OCI-M1 (cell line): ENCODE data around the gene ZCCHC24.
A peak's percentile ranks its signal among the peaks of the same experiment; 100 is the strongest.

Source experiments
- DNase-seq: peaks from one replicate; lab custom pipeline; 2025; lab: John Stamatoyannopoulos, UW

The ZCCHC24 gene

GRCh38 chr10:79383974-79384606 lies 61.3 kb downstream of the ZCCHC24 start:
- DNase-seq: no peak

- DNase-seq: no peak
Observed at GRCh38 chr10:79382491-79382941, 62.9 kb downstream of the ZCCHC24 start.

GRCh38 chr10:79381804-79382221 lies 63.6 kb downstream of the ZCCHC24 start:
- DNase-seq: no peak

- DNase-seq: no peak
Observed at GRCh38 chr10:79380946-79381721, 64.3 kb downstream of the ZCCHC24 start.

DNA sequence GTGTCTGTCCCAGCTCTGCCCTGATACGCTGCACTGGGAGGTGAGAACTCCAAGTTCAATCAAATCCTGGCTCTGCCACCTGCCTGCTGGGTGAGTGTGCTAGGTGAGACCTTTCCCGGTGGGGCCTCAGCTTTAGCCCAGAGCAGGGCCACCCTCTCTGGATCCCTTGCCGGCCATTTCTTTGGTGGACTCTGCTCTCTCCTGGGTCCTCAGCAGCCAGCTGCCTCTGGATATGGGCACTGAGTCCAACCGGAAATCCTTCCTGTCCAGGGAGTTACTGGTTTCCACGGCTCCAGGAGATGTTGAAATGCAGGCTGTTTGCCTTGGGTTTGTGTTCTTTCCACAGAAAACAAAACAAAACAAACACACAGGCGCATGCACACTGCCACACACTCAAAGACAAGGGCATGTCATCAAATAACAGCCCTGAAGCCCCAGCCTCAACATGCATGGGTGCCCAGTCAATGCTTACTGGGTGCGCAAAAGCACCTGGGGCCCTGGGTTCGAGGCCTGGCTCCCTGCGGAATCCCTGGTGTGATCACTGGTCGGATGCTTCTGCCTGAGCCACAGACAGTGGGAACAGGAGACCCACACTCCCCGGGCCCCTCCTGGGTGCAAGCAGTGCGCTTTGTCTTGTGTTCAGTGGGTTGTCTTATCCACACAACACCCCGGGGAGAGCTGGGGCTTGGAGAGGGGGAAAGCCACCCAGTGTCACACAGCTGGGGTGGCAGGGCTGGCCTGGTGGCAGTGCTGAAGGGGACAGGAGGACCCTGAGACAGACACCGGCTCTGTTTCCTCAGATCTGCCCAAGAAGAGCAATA lies 65.1 kb downstream of the ZCCHC24 start:
- DNase-seq: no peak

DNA sequence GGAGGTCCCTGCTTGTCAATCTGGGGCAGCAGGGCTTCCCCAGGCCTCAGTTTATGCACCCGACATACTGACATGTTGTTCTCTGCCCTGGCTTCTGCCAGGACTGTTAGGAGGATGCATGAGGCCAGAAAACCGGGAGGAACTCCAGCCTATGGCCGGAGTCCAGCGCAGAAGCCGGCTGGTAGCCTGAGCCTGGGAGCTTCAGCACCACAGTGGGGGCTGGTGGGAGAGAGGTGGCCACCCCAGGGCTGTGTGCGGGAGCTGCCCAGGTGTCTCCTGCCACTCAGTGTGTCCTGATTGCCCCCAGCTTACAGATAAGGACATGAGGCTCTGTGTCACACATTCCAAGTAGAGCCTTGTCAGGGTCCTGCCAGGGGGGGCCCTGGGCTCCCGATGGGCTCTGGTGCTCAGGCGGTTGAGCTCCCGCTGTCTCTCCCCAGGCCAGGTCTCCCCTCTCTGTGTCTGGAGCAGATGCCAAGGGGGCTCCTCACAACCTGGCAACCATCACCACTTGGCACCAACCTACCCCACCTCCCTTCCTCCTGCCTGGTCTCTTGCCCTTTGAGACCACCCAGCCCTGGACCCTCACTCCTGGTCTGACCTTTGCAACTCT lies 65.8 kb downstream of the ZCCHC24 start:
- no peak for DNase-seq

DNA sequence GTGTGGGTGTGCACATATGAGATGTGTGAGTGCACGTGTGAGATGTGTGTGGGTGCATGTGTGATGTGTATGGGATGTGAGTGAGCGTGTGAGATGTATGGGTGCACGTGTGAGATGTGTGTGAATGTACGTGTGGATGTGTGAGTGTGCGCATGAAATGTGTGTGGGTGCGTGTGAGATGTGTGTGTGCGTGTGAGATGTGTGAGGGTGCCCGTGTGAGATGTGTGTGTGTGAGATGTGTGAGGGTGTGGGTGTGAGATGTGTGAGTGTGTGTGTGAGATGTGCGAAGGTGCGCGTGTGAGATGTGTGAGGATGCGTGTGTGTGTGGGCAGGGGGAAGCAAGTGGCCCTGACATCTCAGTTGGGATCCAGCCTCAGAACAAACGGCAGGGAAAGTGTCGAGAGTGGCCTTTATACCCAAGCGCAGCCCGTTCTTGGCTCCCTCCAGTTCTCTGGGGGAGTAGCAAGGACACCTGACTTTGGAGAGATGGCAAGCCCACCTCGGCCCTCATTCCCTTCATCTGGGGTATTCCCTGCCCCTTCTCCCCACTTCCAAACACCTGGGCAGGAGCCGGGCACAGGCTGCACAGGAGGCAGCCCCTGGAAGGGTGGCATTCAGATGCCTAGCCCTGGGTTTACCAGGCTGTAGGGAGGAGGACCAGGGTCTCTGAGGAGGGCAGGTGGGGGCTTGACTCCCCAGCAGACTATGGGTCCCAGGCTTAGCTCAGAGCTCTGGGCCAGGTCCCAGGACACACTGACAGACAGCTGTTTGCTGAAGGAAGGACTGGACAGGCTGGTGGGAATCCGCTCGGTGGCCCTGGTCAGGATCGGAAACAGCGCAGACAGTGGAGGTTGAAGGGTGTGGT lies 66.5 kb downstream of the ZCCHC24 start:
- no peak for DNase-seq

- DNase-seq: no peak
Observed at GRCh38 chr10:79378383-79378646, 67.1 kb downstream of the ZCCHC24 start.

- DNase-seq: no peak
Observed at GRCh38 chr10:79377557-79378382, 67.7 kb downstream of the ZCCHC24 start.

GRCh38 chr10:79376751-79377556 lies 68.5 kb downstream of the ZCCHC24 start:
- no peak for DNase-seq

DNA sequence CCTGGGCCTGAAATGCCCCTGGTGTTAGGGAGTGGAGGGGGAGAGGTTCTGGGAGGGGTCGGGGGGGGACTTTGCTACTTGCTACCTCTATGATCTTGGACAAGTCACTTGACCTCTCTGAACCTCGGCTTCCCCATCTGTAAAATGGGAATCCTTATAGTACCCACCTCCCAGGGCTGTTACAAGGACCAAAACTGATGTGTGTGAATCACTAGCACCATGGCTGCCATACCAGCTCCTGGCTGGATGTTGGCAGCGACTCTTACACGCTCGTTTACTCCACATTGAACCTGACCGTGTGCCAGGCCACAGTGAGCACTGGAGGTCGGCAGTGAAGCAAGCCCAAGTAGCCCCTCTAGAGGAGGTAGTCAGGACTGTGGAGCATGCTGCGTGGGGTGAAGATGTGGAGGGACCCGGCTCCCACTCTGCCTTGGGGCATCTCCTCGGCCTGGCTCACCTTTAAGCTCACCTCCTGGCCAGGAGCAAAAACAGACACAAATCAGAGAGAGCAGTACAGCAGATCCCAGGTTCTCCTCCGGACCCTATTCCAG lies 69.3 kb downstream of the ZCCHC24 start:
- DNase-seq: no peak

- no peak for DNase-seq
Observed at GRCh38 chr10:79375321-79376077, 69.9 kb downstream of the ZCCHC24 start.

GRCh38 chr10:79374312-79375191 lies 70.9 kb downstream of the ZCCHC24 start:
- peak; percentile 84 for DNase-seq

- no peak for DNase-seq
Observed at GRCh38 chr10:79372871-79373270, 72.6 kb downstream of the ZCCHC24 start.

DNA sequence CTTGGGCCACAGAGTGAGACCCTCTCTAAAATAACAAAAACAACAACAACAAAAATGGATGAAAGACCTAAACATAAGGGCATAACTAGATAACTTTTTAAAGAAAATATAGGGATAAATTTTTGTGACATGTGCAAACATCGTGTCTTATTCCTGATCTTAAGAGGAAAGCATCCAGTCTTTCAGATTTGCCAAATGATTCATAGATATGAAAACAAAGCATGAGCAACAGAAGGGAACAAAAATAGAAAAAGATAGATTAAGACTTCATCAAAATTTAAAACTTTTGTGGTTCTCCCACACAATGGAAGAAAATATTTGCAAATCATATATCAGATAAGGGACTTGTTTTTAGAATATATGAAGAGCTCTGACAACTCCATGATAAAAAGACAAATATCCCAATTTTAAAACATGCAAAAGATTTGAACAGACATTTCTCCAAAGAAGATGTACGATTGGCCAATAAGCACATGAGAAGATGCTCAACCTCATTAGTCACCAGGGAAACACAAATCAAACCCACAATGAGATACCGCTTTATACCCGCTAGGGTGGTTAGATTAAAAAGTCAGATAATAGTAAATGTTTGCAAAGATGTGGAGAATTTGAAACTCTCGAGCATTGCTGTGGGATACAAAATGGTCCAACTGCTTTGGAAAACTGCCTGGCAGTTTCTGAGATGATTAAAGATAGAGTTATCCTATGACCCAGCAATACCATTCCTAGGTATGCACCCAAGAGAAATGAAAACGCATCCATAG lies 77.8 kb downstream of the ZCCHC24 start:
- no peak for DNase-seq

GRCh38 chr10:79361726-79362397 lies 83.6 kb downstream of the ZCCHC24 start:
- DNase-seq: peak; percentile 17
